KMS-11 (cell line): ENCODE data around the gene CFAP45.
"Not testable (repeated sequence)": the region's sequence is repeated elsewhere in the genome, so short reads cannot be mapped to it uniquely, and the experiment has no call there.

Experiments
- H2AFZ ChIP-seq: fragments of 200-600 bp; sonication (generic); 2 replicates; pipeline ENCODE4 v1.6.1; 2016; ENCODE audit warnings: antibody characterized with exemption, mixed run types, low read depth
- H3K27ac ChIP-seq: fragments of 200-600 bp; sonication (generic); 2 replicates; pipeline ENCODE4 v1.6.1; 2016; ENCODE audit warnings: mild to moderate bottlenecking, mixed run types
- H3K27me3 ChIP-seq: fragments of 200-600 bp; sonication (generic); 2 replicates; pipeline ENCODE4 v1.6.1; 2017; ENCODE audit warnings: mild to moderate bottlenecking, low read depth, mixed run types, moderate library complexity; ENCODE audit not compliant: insufficient read depth
- H3K36me3 ChIP-seq: fragments of 200-600 bp; sonication (generic); 2 replicates; pipeline ENCODE4 v1.6.1; 2017; ENCODE audit warnings: mild to moderate bottlenecking, mixed run types; ENCODE audit not compliant: insufficient read depth
- H3K4me1 ChIP-seq: fragments of 200-600 bp; sonication (generic); 2 replicates; pipeline ENCODE4 v1.6.1; 2016; ENCODE audit warnings: mild to moderate bottlenecking, low read depth, mixed run types; ENCODE audit not compliant: poor library complexity, severe bottlenecking
- H3K4me2 ChIP-seq: fragments of 200-600 bp; sonication (generic); 2 replicates; pipeline ENCODE4 v1.7.0; 2016; ENCODE audit warnings: mild to moderate bottlenecking, mixed run types
- H3K4me3 ChIP-seq: fragments of 200-600 bp; sonication (generic); IDR thresholded peaks from 2 replicates; pipeline ENCODE4 v1.6.1; 2017; ENCODE audit warnings: low read depth, low read length, mixed read lengths; ENCODE audit not compliant: insufficient read depth
- H3K79me2 ChIP-seq: fragments of 200-600 bp; sonication (generic); 2 replicates; pipeline ENCODE4 v1.6.1; 2016; ENCODE audit warnings: low read depth, mixed run types; ENCODE audit not compliant: insufficient read depth
- H3K9ac ChIP-seq: fragments of 200-600 bp; sonication (generic); 2 replicates; pipeline ENCODE4 v1.6.1; 2016; ENCODE audit warnings: mild to moderate bottlenecking, mixed run types
- H4K20me1 ChIP-seq: fragments of 200-600 bp; sonication (generic); 2 replicates; pipeline ENCODE4 v1.6.1; 2016; ENCODE audit warnings: mild to moderate bottlenecking, mixed run types; ENCODE audit not compliant: insufficient read depth
- TF ChIP-seq, protein P1 (sequence below): fragments of 200-600 bp; sonication (generic); conservative IDR thresholded peaks from 2 replicates; pipeline ENCODE4 v1.6.1; 2017; ENCODE audit warnings: low read depth, mild to moderate bottlenecking, antibody characterized with exemption, low read length, moderate library complexity, mixed read lengths

The CFAP45 gene

DNA sequence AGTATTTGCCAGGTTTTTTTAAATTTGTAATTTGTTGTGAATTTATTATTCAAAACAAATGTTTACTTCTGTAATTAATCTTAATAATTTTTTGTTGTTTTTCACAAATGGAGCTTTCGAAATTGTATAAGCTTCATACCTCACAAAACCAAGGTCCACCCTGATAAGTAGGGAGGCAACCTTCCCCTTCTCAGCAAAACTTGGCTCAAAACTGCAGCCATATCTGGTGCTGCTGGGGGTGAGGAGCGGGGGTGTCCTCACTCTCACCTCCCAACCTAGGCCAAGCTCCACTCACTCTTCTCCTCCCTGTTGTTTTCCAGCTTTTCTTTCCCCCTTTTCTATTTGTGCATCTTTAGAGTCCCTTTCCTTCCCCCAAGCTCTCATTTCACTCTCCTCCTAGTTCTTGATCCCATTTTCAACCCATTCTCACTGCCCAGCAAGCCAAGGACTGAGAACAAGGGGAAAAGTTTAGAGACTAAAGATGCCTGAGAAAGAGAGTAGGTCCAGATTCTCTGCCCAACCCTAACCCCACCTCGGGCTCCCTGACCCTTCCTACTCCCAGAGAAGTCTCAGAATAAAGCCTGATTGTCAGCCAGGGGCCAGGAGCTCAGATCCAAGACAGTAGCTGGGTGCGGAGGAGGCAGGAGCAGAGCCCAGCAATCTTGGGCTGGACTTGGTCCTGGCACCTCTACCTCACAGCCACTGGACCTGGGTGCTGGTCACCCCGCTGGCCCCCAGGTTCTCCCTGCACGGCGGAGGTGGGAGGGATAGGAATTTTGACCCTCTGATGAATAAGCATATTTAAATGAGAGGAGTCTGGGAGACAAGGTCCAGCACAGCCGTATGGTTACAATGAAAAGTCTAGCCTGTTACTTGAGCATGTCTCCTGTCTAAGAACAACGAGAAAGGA, 8.3 kb upstream of the CFAP45 start:
- no peak overlapping the region for H2AFZ ChIP-seq
- TF ChIP-seq, protein P1, sequence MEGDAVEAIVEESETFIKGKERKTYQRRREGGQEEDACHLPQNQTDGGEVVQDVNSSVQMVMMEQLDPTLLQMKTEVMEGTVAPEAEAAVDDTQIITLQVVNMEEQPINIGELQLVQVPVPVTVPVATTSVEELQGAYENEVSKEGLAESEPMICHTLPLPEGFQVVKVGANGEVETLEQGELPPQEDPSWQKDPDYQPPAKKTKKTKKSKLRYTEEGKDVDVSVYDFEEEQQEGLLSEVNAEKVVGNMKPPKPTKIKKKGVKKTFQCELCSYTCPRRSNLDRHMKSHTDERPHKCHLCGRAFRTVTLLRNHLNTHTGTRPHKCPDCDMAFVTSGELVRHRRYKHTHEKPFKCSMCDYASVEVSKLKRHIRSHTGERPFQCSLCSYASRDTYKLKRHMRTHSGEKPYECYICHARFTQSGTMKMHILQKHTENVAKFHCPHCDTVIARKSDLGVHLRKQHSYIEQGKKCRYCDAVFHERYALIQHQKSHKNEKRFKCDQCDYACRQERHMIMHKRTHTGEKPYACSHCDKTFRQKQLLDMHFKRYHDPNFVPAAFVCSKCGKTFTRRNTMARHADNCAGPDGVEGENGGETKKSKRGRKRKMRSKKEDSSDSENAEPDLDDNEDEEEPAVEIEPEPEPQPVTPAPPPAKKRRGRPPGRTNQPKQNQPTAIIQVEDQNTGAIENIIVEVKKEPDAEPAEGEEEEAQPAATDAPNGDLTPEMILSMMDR, result no peak
- no peaks in the 10 kb centered on the region for H3K27me3 ChIP-seq

DNA sequence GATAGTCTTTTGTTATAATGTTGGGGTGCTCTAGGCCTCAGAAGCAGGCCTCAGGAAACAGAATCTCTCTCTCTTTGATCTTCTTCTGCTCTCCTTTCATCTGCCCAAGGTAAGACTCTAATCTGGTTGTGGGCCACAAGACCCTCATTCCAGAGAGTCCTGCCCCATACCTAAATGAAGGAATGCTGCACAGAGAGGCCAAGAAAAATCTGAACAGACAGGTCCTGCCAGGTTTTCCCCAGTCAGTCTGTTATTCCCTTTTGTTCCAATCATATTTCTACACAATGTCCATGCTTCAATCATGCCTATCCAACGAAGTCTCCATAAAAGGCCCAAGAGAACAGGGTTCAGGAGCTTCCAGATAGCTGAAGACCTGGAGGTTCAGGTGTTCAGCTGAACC, 7.0 kb upstream of the CFAP45 start:
- Histone ChIP-seq H3K27ac (no peak overlapping the region), H3K4me1 (peaks cover 24% of the 10 kb centered on the region), H3K4me2 (no peak overlapping the region), H2AFZ (no peak overlapping the region), H3K9ac (no peak overlapping the region), H3K27me3 (no peaks in the 10 kb centered on the region), H3K36me3 (no peaks in the 10 kb centered on the region), H3K79me2 (no peaks in the 10 kb centered on the region), H4K20me1 (no peaks in the 10 kb centered on the region), H3K4me3 (no peak overlapping the region)
- TF ChIP-seq, protein P1, result no peak

More for the DNA sequence above, 8.3 kb upstream of the CFAP45 start:
- H4K20me1 ChIP-seq, result no peaks in the 10 kb centered on the region
- no peak overlapping the region for H3K27ac ChIP-seq
- H3K4me2 ChIP-seq, result no peak overlapping the region
- no peaks in the 10 kb centered on the region for H3K79me2 ChIP-seq
- H3K9ac ChIP-seq, result no peak overlapping the region
- no peaks in the 10 kb centered on the region for H3K36me3 ChIP-seq
- peaks cover 37% of the 10 kb centered on the region for H3K4me1 ChIP-seq
- H3K4me3 ChIP-seq, result no peak overlapping the region

DNA sequence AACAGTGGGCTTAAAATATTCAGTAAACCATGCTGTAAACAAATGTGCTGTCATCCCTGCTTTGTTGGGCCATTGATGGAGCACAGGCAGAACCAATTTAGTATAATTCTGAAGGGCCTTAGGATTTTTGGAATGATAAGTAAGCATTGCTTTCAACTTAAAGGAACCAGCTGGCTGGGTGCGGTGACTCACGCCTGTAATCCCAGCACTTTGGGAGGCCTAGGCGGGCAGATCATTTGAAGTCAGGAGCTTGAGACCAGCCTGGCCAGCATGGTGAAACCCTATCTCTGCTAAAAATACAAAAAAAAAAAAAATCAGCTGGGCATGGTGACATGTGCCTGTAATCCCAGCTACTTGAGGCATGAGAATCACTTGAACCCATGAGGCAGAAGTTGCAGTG, 4.1 kb upstream of the CFAP45 start:
- H3K27ac ChIP-seq, H3K27me3 ChIP-seq, H4K20me1 ChIP-seq, H2AFZ ChIP-seq, H3K36me3 ChIP-seq, H3K4me2 ChIP-seq, H3K4me3 ChIP-seq, H3K79me2 ChIP-seq, H3K9ac ChIP-seq, H3K4me1 ChIP-seq: not testable (repeated sequence)

DNA sequence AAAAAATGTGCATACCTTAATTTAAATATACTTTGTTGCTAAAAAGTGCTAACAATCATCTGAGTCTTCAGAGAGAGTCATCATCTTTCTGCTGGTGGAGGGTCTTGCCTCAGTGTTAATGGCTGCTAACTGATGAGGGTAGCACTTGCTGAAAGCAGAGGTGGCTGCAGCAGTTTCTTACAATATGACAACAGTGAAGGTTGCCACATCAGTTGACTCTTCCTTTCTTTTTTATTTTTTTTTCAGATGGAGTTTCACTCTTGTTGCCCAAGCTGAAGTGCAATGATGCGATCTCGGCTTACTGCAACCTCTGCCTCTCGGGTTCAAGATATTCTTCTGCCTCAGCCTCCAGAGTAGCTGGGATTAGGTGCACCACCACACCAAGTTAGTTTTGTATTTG, 2.6 kb upstream of the CFAP45 start:
- H3K36me3 ChIP-seq, result no peaks in the 10 kb centered on the region
- H3K4me1 ChIP-seq, result no peaks in the 10 kb centered on the region
- H4K20me1 ChIP-seq, result no peaks in the 10 kb centered on the region
- no peak overlapping the region for H3K27ac ChIP-seq
- no peak overlapping the region for H3K4me3 ChIP-seq
- H3K27me3 ChIP-seq, result no peaks in the 10 kb centered on the region
- no peaks in the 10 kb centered on the region for H3K79me2 ChIP-seq
- TF ChIP-seq, protein P1, result no peak
- H3K9ac ChIP-seq, result no peak overlapping the region
- H3K4me2 ChIP-seq, result no peak overlapping the region
- no peak overlapping the region for H2AFZ ChIP-seq

DNA sequence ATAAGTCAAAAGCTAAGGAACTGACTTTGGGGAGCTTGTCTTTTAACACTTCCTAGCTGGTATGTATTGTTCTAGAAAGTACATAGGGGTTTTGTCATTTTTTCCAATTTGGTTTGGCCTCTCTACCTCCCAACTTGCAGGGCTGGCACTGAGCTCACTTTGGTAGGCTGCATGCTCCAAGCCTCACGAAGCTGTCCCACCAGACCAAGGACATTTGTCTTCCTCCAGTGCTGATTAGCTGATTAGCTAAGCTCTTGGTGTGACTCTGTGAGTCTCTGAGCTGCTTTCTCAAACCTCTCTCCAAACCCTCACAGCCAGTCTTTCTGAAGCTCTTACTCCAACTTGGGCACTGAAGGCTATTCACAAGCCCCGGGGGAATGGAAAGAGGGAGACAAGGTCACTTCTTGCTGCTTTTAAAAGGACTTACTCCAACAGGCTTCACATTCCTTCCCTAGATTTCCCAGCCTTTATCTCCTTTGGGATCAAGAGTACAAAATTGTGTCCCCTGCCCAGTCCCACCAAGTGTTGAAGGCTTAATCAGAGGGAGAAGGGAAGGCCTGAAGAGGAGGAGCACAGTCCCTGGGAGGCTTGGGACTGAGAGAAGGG, 893 bp upstream of the CFAP45 start:
- Histone ChIP-seq H3K4me3 (no peak overlapping the region), H3K4me1 (no peaks in the 10 kb centered on the region), H4K20me1 (no peaks in the 10 kb centered on the region), H3K9ac (no peak overlapping the region), H3K27ac (no peak overlapping the region), H3K36me3 (no peaks in the 10 kb centered on the region), H3K79me2 (no peaks in the 10 kb centered on the region), H3K4me2 (no peak overlapping the region), H2AFZ (no peak overlapping the region), H3K27me3 (no peaks in the 10 kb centered on the region)
- TF ChIP-seq, protein P1, result no peak

DNA sequence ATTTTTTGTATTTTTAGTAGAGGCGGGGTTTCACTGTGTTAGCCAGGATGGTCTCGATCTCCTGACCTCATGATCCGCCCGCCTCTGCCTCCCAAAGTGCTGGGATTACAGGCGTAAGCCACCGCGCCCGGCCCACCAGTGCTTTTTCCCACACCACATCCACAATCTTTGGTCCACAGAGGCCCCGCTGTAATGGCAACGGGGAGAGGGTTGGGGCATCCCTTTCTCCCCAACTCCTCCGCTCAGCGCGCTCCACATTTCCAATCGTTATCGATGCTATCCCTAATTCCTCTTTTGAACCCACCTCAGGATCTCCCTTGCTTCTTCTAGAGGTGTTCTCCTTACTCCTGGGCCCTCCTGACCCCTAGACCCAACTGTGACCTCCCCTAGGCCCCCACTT, 331 bp downstream of the CFAP45 start:
- not testable (repeated sequence) for H3K4me2 ChIP-seq, H3K36me3 ChIP-seq, H3K27me3 ChIP-seq, H4K20me1 ChIP-seq, H3K79me2 ChIP-seq, H3K4me1 ChIP-seq, H3K27ac ChIP-seq, H2AFZ ChIP-seq, H3K9ac ChIP-seq, H3K4me3 ChIP-seq
